ENCODE measurements around the gene ZDHHC4. TPM values are rescaled to one million over a fixed set of nuclear protein-coding genes. Genes with fewer than 3 reads are reported as not detected.

Gene ZDHHC4
- total RNA-seq, 1 experiment from 2014 or later = 96.1 TPM

DNA sequence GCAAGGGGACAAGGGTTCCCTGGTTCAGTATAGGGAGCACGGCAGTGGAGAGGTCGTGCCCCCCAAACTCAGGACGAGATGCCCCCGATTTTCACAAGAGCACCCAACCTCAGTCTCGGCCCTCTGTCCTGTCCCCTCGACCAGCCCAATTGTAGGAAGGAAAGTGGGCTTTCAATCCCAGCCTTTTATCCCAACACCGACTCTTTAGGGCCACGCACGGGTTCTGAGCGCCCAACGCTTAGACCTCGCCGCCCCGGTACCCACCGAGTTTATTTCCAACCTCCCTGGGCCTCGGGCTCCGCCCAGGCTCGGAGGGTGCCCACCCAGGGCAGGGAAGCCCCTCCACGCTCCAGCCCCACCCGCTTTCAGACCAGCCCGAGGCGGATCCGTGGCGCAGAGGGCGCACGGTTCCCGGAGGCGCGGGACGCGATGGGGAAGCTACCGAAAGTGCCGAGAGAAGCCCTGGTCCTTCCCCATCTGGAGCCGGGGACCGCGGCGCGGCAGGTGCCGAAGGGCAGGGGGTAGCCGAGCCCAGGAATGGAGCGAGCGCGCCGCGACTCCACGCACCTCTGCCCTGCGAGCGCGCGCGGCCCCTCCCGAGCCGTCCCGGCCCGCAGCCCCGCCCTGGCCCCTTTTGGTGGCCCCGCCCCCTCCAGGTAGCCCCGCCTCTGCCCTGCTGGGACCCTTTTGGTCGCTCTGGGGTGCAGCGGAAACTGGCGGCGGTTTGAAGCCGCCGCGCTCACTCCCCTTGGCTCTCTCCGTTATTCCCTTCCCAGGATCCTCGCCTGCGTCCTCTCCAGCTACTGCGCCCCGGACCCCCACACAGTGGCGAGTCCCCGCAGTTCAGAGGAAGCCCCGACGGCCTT, 46.4 kb upstream of the ZDHHC4 start:
- Histone ChIP-seq H3K4me1 (replicated peaks; ENCODE audit: insufficient read depth) (no peaks in the 10 kb centered on the region), H3K9me3 (ENCODE audit: insufficient read depth, low read depth) (no peaks in the 10 kb centered on the region), H3K9me2 (ENCODE audit: insufficient read depth) (no peaks in the 10 kb centered on the region), H2AFZ (no peak overlapping the region), H3F3A (ENCODE audit: insufficient read depth, low read depth) (no peaks in the 10 kb centered on the region), H3K79me2 (ENCODE audit: low read depth) (no peaks in the 10 kb centered on the region), H3K27me3 (ENCODE audit: insufficient read depth, low read depth) (peaks cover 8% of the 10 kb centered on the region), H3K36me3 (ENCODE audit: low read depth) (no peaks in the 10 kb centered on the region), H3K27ac (no peak overlapping the region), H4K20me1 (ENCODE audit: insufficient read depth) (no peaks in the 10 kb centered on the region), H3K4me2 (no peak overlapping the region), H3K4me3 (no peak overlapping the region)
- intact Hi-C loops (cut with micrococcal nuclease; ENCODE audit: unreplicated experiment) = no loop called here
- no peak for DNase-seq
- BruUV-seq (replicated peaks) = no TSS peak
- POLR2A ChIA-PET (ENCODE audit: unreplicated experiment) = no interaction called here
- CTCF ChIA-PET = interaction anchor here (0.6 kb wide), 1 partner anchor 71 kb away, joined by 9 read pairs; no protein-coding TSS in a partner anchor
- TF ChIP-seq EZH2 (IDR thresholded peaks at IDR 0.05; ENCODE audit: low read depth) = no peak

- Histone ChIP-seq H3K4me3 (no peak overlapping the region), H3K27me3 (ENCODE audit: insufficient read depth, low read depth) (peaks cover 8% of the 10 kb centered on the region), H3K4me2 (no peak overlapping the region), H3K9me2 (ENCODE audit: insufficient read depth) (no peaks in the 10 kb centered on the region), H3F3A (ENCODE audit: insufficient read depth, low read depth) (no peaks in the 10 kb centered on the region), H3K36me3 (ENCODE audit: low read depth) (no peaks in the 10 kb centered on the region), H3K27ac (no peak overlapping the region), H3K4me1 (replicated peaks; ENCODE audit: insufficient read depth) (no peaks in the 10 kb centered on the region), H4K20me1 (ENCODE audit: insufficient read depth) (no peaks in the 10 kb centered on the region), H3K9me3 (ENCODE audit: insufficient read depth, low read depth) (no peaks in the 10 kb centered on the region), H2AFZ (no peak overlapping the region), H3K79me2 (ENCODE audit: low read depth) (no peaks in the 10 kb centered on the region)
- CTCF ChIA-PET = no interaction called here
- no peak for DNase-seq
- no TSS peak for BruUV-seq (replicated peaks)
- POLR2A ChIA-PET (ENCODE audit: unreplicated experiment) = no interaction called here
- intact Hi-C loops (cut with micrococcal nuclease; ENCODE audit: unreplicated experiment) = no loop called here
- no peak for TF ChIP-seq EZH2 (IDR thresholded peaks at IDR 0.05; ENCODE audit: low read depth)
- TF ChIP-seq, protein P1, sequence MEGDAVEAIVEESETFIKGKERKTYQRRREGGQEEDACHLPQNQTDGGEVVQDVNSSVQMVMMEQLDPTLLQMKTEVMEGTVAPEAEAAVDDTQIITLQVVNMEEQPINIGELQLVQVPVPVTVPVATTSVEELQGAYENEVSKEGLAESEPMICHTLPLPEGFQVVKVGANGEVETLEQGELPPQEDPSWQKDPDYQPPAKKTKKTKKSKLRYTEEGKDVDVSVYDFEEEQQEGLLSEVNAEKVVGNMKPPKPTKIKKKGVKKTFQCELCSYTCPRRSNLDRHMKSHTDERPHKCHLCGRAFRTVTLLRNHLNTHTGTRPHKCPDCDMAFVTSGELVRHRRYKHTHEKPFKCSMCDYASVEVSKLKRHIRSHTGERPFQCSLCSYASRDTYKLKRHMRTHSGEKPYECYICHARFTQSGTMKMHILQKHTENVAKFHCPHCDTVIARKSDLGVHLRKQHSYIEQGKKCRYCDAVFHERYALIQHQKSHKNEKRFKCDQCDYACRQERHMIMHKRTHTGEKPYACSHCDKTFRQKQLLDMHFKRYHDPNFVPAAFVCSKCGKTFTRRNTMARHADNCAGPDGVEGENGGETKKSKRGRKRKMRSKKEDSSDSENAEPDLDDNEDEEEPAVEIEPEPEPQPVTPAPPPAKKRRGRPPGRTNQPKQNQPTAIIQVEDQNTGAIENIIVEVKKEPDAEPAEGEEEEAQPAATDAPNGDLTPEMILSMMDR (conservative IDR thresholded peaks at IDR 0.05) = no peak
Measured at GRCh38 chr7:6531492-6532279, 45.6 kb upstream of the ZDHHC4 start.

- Histone ChIP-seq H3K9me2 (ENCODE audit: insufficient read depth) (no peaks in the 10 kb centered on the region), H3F3A (ENCODE audit: insufficient read depth, low read depth) (no peaks in the 10 kb centered on the region), H3K4me2 (no peak overlapping the region), H3K4me1 (replicated peaks; ENCODE audit: insufficient read depth) (no peaks in the 10 kb centered on the region), H3K36me3 (ENCODE audit: low read depth) (no peaks in the 10 kb centered on the region), H3K27ac (no peak overlapping the region), H4K20me1 (ENCODE audit: insufficient read depth) (no peaks in the 10 kb centered on the region), H2AFZ (no peak overlapping the region), H3K4me3 (no peak overlapping the region), H3K79me2 (ENCODE audit: low read depth) (no peaks in the 10 kb centered on the region), H3K9me3 (ENCODE audit: insufficient read depth, low read depth) (no peaks in the 10 kb centered on the region), H3K27me3 (ENCODE audit: insufficient read depth, low read depth) (peaks cover 2% of the 10 kb centered on the region; the same call in 1 of the 2 replicates)
- ChIA-PET POLR2A (ENCODE audit: unreplicated experiment) (no interaction called here), CTCF (no interaction called here)
- intact Hi-C loops (cut with micrococcal nuclease; ENCODE audit: unreplicated experiment) = no loop called here
- TF ChIP-seq, protein P1 (conservative IDR thresholded peaks at IDR 0.05) = no peak
- no peak for TF ChIP-seq EZH2 (IDR thresholded peaks at IDR 0.05; ENCODE audit: low read depth)
- BruUV-seq (replicated peaks) = no TSS peak
- peak in 1 of 2 experiments; percentile 27 for DNase-seq
Measured at GRCh38 chr7:6532516-6532915, 44.7 kb upstream of the ZDHHC4 start.
